ENCODE measurements around the gene DNAH14. TPM values are rescaled to one million over a fixed set of nuclear protein-coding genes. Genes with fewer than 3 reads are reported as not detected.

Gene DNAH14
- total and polyA plus RNA-seq, 2 of the 8 experiments (the other 6 are each of a cell fraction or from before 2014, with no cell fraction given): 8.4 to 40.7 TPM

DNA sequence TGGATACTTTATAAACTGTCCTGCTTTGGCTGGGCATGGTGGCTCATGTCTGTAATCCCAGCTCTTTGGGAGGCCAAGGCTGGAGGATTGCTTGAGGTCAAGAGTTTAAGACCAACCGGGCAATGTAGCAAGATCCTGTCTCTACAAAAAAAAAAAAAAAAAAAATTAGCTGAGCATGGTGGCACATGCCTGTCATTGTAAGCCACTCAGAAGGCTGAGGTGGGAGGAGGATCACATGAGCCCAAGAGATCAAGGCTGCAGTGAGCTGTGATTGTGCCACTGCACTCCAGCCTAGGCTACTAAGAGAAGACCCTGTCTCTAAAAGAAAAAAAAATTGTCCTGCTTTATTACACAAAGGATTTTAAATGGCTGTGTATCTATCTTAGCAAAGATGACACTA lies 403.2 kb downstream of the DNAH14 start:
- POLR2A ChIA-PET (ENCODE audit: partially characterized antibody): interaction anchor here (1.0 kb wide), 1 partner anchor 47 kb away, joined by 4 read pairs; no protein-coding TSS in a partner anchor
- H2BK20ac ChIP-seq (ENCODE audit: low read length): no peak overlapping the region
- no peaks in the 10 kb centered on the region for H3K36me3 ChIP-seq (ENCODE audit: control insufficient read depth in 2 of 4, insufficient read depth in 4 of 4, low read length in 3 of 4)
- no peak overlapping the region for H4K8ac ChIP-seq (ENCODE audit: extremely low read depth, insufficient read depth, low read length)
- no peaks in the 10 kb centered on the region for H3K4me1 ChIP-seq (replicated peaks in 1 of 4; ENCODE audit: control insufficient read depth in 3 of 4, insufficient read depth in 4 of 4, low read length in 3 of 4)
- no peak overlapping the region for H2AK5ac ChIP-seq (ENCODE audit: low read depth, low read length)
- no peak overlapping the region for H3K56ac ChIP-seq (replicated peaks; ENCODE audit: insufficient read length, low read depth, low read length)
- WGBS, 2 experiments (ENCODE audit: extremely low coverage in 1 of 2, insufficient coverage in 1 of 2, insufficient read length in 1 of 2, insufficient replicate concordance in 2 of 2, low coverage in 1 of 2, low lambda C conversion rate in 2 of 2, missing lambda C conversion rate in 1 of 2): 80% methylated on average over 1 of the region's 1 CpG; no CpG with 5 or more reads in 1 of the 2 experiments
- H3K9me3 ChIP-seq (ENCODE audit: insufficient read depth in 2 of 2, low read depth in 1 of 2, low read length in 1 of 2): peaks cover 0 to 4% of the 10 kb centered on the region in 2 experiments; a peak in 1 of 4 replicates
- H3K23ac ChIP-seq (ENCODE audit: insufficient read length): no peak overlapping the region
- no peaks in the 10 kb centered on the region for H3K79me1 ChIP-seq (ENCODE audit: low read depth, low read length)
- no peaks in the 10 kb centered on the region for H3K79me2 ChIP-seq (ENCODE audit: control insufficient read depth in 1 of 2, insufficient read depth in 2 of 2, low read length in 2 of 2)
- H3K4me2 ChIP-seq (ENCODE audit: insufficient read depth in 1 of 2, low read depth in 2 of 2, low read length in 2 of 2): no peak overlapping the region
- no peak overlapping the region for H2BK15ac ChIP-seq (ENCODE audit: low read length)
- no peak overlapping the region for H3K14ac ChIP-seq (ENCODE audit: insufficient read length)
- H2BK120ac ChIP-seq (replicated peaks; ENCODE audit: low read depth, low read length): no peak overlapping the region
- no peak overlapping the region for H2BK12ac ChIP-seq (ENCODE audit: low read depth, low read length)
- H2AFZ ChIP-seq (ENCODE audit: low read length): no peak overlapping the region
- no peak overlapping the region for H4K5ac ChIP-seq (ENCODE audit: insufficient read length, low read depth, low read length)
- no peak overlapping the region for H2BK5ac ChIP-seq (ENCODE audit: low read depth, low read length)
- H3K27me3 ChIP-seq (replicated peaks in 1 of 4; ENCODE audit: control insufficient read depth in 3 of 4, extremely low read depth in 1 of 4, insufficient read depth in 3 of 4, low read length in 3 of 4): no peaks in the 10 kb centered on the region
- CTCF ChIA-PET (ENCODE audit: partially characterized antibody): interaction anchor here (1.2 kb wide), 1 partner anchor 13 kb away, joined by 3 read pairs; no protein-coding TSS in a partner anchor
- no peak overlapping the region for H4K91ac ChIP-seq (replicated peaks; ENCODE audit: insufficient read length, low read length)
- FAIRE-seq: no peak
- no peak overlapping the region for H3K27ac ChIP-seq (ENCODE audit: low read depth, low read length)
- H3K4ac ChIP-seq (replicated peaks; ENCODE audit: insufficient read length, low read depth, low read length): no peak overlapping the region
- H4K20me1 ChIP-seq (replicated peaks in 1 of 2; ENCODE audit: control insufficient read depth in 1 of 2, insufficient read depth in 2 of 2, low read length in 2 of 2): peaks cover 0 to 3% of the 10 kb centered on the region in 2 experiments
- no peak overlapping the region for H3K9ac ChIP-seq (replicated peaks in 1 of 4; ENCODE audit: extremely low read depth in 1 of 4, low read depth in 3 of 4, low read length in 3 of 4)
- H3K23me2 ChIP-seq (ENCODE audit: low read depth, low read length): no peaks in the 10 kb centered on the region
- no peak for DNase-seq (ENCODE audit: low read depth in 1 of 2, low spot score in 2 of 2)
- H3K4me3 ChIP-seq (ENCODE audit: extremely low read depth in 1 of 4, insufficient read depth in 2 of 4, low read depth in 3 of 4, low read length in 4 of 4): no peak overlapping the region
- no peak overlapping the region for H3K18ac ChIP-seq (ENCODE audit: extremely low read depth, low read length)
- TF ChIP-seq, protein P1, sequence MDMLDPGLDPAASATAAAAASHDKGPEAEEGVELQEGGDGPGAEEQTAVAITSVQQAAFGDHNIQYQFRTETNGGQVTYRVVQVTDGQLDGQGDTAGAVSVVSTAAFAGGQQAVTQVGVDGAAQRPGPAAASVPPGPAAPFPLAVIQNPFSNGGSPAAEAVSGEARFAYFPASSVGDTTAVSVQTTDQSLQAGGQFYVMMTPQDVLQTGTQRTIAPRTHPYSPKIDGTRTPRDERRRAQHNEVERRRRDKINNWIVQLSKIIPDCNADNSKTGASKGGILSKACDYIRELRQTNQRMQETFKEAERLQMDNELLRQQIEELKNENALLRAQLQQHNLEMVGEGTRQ (IDR thresholded peaks at IDR 0.05; ENCODE audit: low read length): no peak
- TF ChIP-seq GTF2F1 (IDR thresholded peaks at IDR 0.05; ENCODE audit: borderline replicate concordance, low read depth, low read length) (no peak), KDM5A (IDR thresholded peaks at IDR 0.05; ENCODE audit: low read length) (no peak), ASH2L (IDR thresholded peaks at IDR 0.05; ENCODE audit: low read length) (no peak), TEAD4 (IDR thresholded peaks at IDR 0.05; ENCODE audit: low read depth, low read length) (no peak), YY1 (IDR thresholded peaks at IDR 0.05; ENCODE audit: low read depth, low read length) (no peak), POLR2AphosphoS5 (IDR thresholded peaks at IDR 0.05; ENCODE audit: low read depth, low read length) (no peak), CHD1 (IDR thresholded peaks at IDR 0.05; ENCODE audit: low read depth, low read length) (no peak), RXRA (IDR thresholded peaks at IDR 0.05; ENCODE audit: insufficient read depth, low read depth, low read length) (no peak), RAD21 (IDR thresholded peaks at IDR 0.05 in 1 of 2, conservative IDR thresholded peaks at IDR 0.05 in 1 of 2; ENCODE audit: low read depth in 2 of 2, low read length in 2 of 2) (no peak)

All from H1 (cell line).